MCF 10A (cell line): Measurements from ENCODE around the gene TMTC4. TPM values are rescaled to one million over a fixed set of nuclear protein-coding genes. Genes with fewer than 3 reads are reported as not detected.

ENCODE experiments used
- BruUV-seq: library from RNA; stranded (reverse); fragments of 400-500 nt; replicated peaks from 2 replicates; lab custom pipeline; 2021; lab: Mats Ljungman, UMichigan
- CTCF ChIA-PET: fragments of 300-600 bp; sonication (Branson Sonifier 250); formaldehyde crosslinking; extraction: SDS; loops from one replicate; lab custom pipeline; 2021; ENCODE audit warnings: antibody characterized with exemption, inconsistent platforms; lab: Yijun Ruan, JAX
- POLR2A ChIA-PET: fragments of 300-600, 350-650 bp; sonication (Branson Sonifier 250); formaldehyde crosslinking; extraction: SDS; loops from one replicate; lab custom pipeline; 2020; ENCODE audit warnings: antibody characterized with exemption, inconsistent platforms; lab: Yijun Ruan, JAX
- DNase-seq: peaks from one replicate; pipeline ENCODE4 v3.0.0-alpha.2; 2018; ENCODE audit not compliant: unreplicated experiment
- H3K27ac Mint-ChIP-seq: one replicate; pipeline ENCODE4 v1.8.0; 2022; ENCODE audit warnings: mild to moderate bottlenecking, low read depth, mixed read lengths; ENCODE audit not compliant: unreplicated experiment
- H3K27me3 Mint-ChIP-seq: one replicate; pipeline ENCODE4 v1.8.0; 2022; ENCODE audit warnings: mixed read lengths; ENCODE audit not compliant: insufficient read depth, unreplicated experiment
- H3K36me3 Mint-ChIP-seq: one replicate; pipeline ENCODE4 v1.8.0; 2022; ENCODE audit warnings: mild to moderate bottlenecking, moderate library complexity, mixed read lengths; ENCODE audit not compliant: insufficient read depth, unreplicated experiment
- H3K4me1 Mint-ChIP-seq: one replicate; pipeline ENCODE4 v1.8.0; 2022; ENCODE audit warnings: mixed read lengths; ENCODE audit not compliant: insufficient read depth, unreplicated experiment
- H3K4me3 Mint-ChIP-seq: one replicate; pipeline ENCODE4 v1.8.0; 2022; ENCODE audit warnings: mild to moderate bottlenecking, moderate library complexity, mixed read lengths; ENCODE audit not compliant: unreplicated experiment
- H3K9me3 Mint-ChIP-seq: one replicate; pipeline ENCODE4 v1.8.0; 2022; ENCODE audit warnings: mixed read lengths; ENCODE audit not compliant: unreplicated experiment
- intact Hi-C: fragments of 100-400 bp; cut with micrococcal nuclease; formaldehyde crosslinking; loops from 2 replicates; pipeline ENCODE4 v1.14.1; 2022
- total RNA-seq: library from RNA; stranded (reverse); gene quantifications from 2 replicates; pipeline ENCODE4 v1.2.3, GENCODE V29; 2022
- TF ChIP-seq, protein P1 (sequence below): fragments of 200-600 bp; IDR thresholded peaks from one replicate; pipeline ENCODE4 v1.8.0; 2022; ENCODE audit warnings: antibody characterized with exemption, mild to moderate bottlenecking; ENCODE audit not compliant: unreplicated experiment

The TMTC4 gene
- total RNA-seq, 1 experiment from 2014 or later = 10.8 TPM

DNA sequence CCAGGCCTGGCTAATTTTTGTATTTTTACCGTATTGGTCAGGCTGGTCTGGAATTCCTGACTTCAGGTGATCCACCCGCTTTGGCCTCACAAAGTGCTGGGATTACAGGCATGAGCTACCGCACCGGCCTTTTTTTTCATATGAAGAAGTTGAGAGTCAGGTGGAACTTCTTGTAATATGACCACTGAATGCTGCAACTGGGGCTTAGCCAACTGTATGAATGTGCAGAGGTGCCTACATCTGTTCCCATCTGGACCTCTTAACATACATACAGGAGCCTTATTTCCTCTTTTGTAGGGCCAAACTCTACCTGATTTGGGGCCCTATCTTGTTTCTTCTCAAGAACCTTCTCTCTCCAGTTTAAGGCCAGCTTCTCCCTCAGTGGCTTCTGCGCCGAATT is 74.1 kb downstream of the TMTC4 start:
- no peak overlapping the region for H3K4me3 Mint-ChIP-seq
- BruUV-seq = no TSS peak
- ChIA-PET POLR2A (no interaction called here), CTCF (interaction anchor here (0.7 kb wide), 1 partner anchor 40 kb away, joined by 3 read pairs; no protein-coding TSS in a partner anchor)
- no peak for DNase-seq
- H3K36me3 Mint-ChIP-seq = peaks cover 11% of the 10 kb centered on the region
- H3K27ac Mint-ChIP-seq = no peak overlapping the region
- no peaks in the 10 kb centered on the region for H3K4me1 Mint-ChIP-seq
- no peaks in the 10 kb centered on the region for H3K9me3 Mint-ChIP-seq
- H3K27me3 Mint-ChIP-seq = no peaks in the 10 kb centered on the region
- intact Hi-C loops = no loop called here
- TF ChIP-seq, protein P1, sequence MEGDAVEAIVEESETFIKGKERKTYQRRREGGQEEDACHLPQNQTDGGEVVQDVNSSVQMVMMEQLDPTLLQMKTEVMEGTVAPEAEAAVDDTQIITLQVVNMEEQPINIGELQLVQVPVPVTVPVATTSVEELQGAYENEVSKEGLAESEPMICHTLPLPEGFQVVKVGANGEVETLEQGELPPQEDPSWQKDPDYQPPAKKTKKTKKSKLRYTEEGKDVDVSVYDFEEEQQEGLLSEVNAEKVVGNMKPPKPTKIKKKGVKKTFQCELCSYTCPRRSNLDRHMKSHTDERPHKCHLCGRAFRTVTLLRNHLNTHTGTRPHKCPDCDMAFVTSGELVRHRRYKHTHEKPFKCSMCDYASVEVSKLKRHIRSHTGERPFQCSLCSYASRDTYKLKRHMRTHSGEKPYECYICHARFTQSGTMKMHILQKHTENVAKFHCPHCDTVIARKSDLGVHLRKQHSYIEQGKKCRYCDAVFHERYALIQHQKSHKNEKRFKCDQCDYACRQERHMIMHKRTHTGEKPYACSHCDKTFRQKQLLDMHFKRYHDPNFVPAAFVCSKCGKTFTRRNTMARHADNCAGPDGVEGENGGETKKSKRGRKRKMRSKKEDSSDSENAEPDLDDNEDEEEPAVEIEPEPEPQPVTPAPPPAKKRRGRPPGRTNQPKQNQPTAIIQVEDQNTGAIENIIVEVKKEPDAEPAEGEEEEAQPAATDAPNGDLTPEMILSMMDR = no peak

DNA sequence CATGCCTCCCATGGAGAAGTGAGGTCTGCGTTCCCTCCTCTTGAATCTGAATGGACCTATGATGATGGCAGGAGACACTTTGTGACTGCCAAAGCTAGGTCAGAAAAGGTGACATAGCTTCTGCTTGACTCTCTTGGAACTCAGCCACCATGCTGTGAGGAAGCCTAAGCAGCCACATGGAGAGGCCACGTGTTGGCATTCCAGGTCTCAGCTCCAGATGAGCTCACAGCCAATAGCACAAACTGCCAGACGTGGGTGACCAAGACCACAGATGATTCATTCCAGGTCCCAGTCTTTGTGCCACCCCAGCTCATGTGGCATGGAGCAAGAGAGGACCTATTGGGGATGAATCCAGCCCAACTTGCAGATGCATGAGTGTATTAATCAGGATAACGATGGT is 77.3 kb downstream of the TMTC4 start:
- CTCF ChIA-PET = no interaction called here
- TF ChIP-seq, protein P1 = no peak
- BruUV-seq = no TSS peak
- no peak overlapping the region for H3K4me3 Mint-ChIP-seq
- H3K9me3 Mint-ChIP-seq = no peaks in the 10 kb centered on the region
- intact Hi-C loops = no loop called here
- no peaks in the 10 kb centered on the region for H3K27me3 Mint-ChIP-seq
- no peak for DNase-seq
- H3K27ac Mint-ChIP-seq = no peak overlapping the region
- POLR2A ChIA-PET = no interaction called here
- no peaks in the 10 kb centered on the region for H3K36me3 Mint-ChIP-seq
- no peaks in the 10 kb centered on the region for H3K4me1 Mint-ChIP-seq

DNA sequence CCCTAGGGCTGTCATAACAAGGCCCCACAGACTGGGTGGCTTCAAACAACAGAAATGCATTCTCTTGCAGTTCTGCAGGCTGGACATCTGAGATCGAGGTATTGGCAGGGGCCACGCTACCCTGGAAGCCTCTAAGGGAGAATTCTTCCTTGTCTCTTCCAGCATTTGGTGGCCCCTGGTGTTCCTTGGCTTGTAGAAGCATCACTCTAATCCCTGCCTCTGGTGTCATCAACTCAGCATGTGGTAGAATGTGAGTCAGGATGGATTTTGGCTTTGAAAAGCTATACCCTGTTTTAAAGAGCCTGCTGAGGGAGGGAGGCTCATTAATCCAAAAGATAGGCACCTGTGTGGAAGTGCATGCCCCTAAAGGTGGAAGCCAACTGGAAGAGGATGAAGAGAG is 78.1 kb downstream of the TMTC4 start:
- no TSS peak for BruUV-seq
- Mint-ChIP-seq H3K27me3 (no peaks in the 10 kb centered on the region), H3K36me3 (no peaks in the 10 kb centered on the region), H3K9me3 (no peaks in the 10 kb centered on the region), H3K4me3 (no peak overlapping the region), H3K4me1 (no peaks in the 10 kb centered on the region), H3K27ac (no peak overlapping the region)
- CTCF ChIA-PET = no interaction called here
- POLR2A ChIA-PET = no interaction called here
- no peak for DNase-seq
- TF ChIP-seq, protein P1 = no peak
- intact Hi-C loops = no loop called here

DNA sequence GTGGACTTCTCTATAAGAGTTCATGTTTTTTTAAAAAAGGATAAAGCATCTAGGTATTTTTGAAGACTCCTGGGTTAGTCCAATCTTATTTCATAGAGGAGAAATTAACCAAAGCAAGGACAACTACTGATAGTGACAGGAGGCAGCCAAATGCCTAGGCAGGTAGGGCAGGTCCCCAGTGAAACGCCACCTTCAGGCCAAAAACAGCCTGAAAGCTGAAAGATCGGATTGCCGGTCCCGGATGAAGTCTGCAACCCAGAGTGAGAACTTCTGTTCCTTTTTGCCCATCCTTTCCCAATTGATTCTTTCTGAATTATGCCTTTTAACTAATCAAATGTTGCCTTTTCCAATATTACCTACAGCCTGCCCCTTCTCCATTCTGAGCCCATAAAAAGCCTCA is 79.9 kb downstream of the TMTC4 start:
- H3K36me3 Mint-ChIP-seq = no peaks in the 10 kb centered on the region
- no peak overlapping the region for H3K27ac Mint-ChIP-seq
- POLR2A ChIA-PET = no interaction called here
- no peak for DNase-seq
- intact Hi-C loops = loop anchor here (5.0 kb wide), 1 partner anchor 68 kb away; no protein-coding TSS in a partner anchor
- no peaks in the 10 kb centered on the region for H3K4me1 Mint-ChIP-seq
- H3K27me3 Mint-ChIP-seq = no peaks in the 10 kb centered on the region
- H3K4me3 Mint-ChIP-seq = no peak overlapping the region
- CTCF ChIA-PET = no interaction called here
- TF ChIP-seq, protein P1 = peak; percentile 13
- no TSS peak for BruUV-seq
- no peaks in the 10 kb centered on the region for H3K9me3 Mint-ChIP-seq
